Activated CD4-positive, alpha-beta T cell treated with anti-CD3 and anti-CD28 coated beads for 1 hour (primary cell): Measurements from ENCODE around the gene ZNF37A.
"Not testable (repeated sequence)": the region's sequence is repeated elsewhere in the genome, so short reads cannot be mapped to it uniquely, and the experiment has no call there.

ENCODE experiments used
- DNase-seq: peaks from one replicate; pipeline ENCODE4 v3.0.0-alpha.2; 2020

The ZNF37A gene

DNA sequence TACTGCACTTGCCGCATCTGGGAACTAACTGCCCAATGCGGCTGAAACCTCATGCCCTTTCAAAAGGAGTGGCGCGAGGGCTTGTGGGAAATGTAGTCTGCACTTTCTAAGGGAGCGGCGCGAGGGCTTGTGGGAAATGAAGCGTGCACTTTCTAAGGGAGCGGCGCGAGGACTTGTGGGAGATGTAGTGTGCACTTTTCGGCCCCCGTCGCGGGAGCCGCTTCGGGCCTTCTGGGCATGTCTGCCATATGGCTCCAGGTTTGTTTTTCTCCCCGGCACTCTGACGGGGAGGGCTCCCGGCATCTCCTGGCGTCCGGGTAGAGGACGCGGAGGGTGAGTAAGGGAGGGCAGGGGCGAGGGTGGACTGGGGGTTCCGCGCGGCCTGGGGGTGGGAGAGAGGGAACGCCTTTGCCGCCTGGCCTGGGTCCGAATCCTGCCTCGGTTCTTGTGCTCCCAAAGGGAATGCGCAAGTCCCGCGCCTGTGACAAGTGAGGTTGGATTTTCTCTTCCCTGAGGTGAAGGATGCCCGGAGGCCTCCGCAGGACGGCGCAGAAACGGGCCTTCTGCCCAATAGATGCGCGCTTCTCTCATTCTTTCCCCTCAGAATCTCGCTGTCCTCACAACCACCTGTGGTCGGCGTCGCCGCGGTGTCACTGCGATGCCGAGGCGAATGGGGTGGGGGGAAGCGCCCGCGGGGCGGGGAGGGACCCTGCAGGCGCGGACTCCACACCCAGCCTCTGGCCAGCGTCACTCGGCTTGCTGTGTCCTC lies at the start of gene ZNF37A:
Gene ZNF37A, plus strand, starts transcription at position 180 of the 769 bp plus-strand sequence. CDS start 2,281 bp downstream, outside the sequence.
- peak; percentile 84 for DNase-seq

DNA sequence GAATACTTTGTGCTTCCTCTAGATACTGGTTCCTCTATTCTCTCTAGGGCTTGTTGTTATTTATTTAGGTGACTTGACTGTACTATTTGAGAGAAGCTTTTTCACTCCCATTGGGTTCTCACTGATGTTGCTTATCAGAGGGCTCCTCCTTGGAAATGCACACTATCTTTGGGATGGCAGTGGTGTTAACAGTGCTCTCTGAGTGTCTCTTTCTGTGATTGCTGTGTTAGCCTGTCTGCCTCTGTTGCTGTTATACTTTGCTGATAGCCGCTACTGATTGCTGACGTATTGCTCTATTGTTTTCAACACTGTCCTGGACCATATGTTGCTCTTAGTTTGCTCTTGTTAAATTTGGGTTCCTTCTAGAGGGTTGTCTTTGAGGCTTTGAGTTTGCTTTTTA lies 49.0 kb upstream of the ZNF37A start:
- DNase-seq = no peak

DNA sequence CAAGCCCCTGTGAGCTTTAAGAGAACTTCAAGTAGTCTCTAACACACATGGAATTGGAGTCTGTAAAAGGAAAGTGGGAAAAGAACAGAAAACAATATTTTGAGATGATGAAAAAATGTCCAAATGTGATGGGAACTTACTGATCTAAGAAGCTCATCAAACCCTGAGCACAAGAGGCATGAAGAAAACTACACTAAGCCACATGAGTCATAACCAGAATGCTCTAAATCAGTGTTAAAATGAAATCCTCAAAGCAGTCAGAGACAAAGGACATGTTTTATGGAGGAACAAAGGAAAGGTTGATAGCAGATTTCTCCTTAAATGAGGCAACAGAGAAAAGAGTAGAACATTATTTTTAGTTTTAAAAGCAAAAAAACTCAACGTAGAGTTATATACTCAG lies 46.5 kb upstream of the ZNF37A start:
- DNase-seq = no peak

DNA sequence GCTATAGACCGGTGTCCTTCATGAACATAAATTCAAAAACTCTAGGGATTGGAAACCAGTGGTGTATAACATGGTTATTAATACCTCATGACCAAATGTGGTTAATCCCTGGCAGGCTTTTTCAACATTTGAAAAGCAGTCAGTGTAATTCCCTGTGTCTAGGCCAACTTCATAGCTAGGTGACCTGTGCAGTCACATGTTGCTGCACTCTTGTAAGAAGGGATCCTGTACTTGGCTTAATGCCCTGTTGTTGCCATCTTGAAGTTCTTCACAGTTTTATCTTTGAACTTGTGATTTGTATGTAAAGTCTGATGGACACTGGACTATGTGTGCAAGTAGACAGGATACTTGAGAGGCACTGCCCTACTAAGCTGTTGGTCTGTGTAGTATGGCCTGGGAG lies 43.9 kb upstream of the ZNF37A start:
- no peak for DNase-seq

DNA sequence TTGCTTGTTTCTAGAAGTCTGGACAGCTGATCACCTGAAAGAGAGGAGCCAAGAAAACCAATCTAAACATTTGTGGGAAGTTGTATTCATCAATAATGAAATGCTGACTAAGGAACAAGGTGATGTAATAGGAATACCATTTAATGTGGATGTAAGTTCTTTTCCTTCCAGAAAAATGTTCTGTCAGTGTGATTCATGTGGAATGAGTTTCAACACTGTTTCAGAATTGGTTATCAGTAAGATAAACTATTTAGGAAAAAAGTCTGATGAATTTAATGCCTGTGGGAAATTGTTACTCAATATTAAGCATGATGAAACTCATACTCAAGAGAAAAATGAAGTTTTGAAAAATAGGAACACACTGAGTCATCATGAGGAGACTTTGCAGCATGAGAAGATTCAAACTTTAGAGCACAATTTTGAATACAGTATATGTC lies 39.8 kb upstream of the ZNF37A start:
- no peak for DNase-seq

DNA sequence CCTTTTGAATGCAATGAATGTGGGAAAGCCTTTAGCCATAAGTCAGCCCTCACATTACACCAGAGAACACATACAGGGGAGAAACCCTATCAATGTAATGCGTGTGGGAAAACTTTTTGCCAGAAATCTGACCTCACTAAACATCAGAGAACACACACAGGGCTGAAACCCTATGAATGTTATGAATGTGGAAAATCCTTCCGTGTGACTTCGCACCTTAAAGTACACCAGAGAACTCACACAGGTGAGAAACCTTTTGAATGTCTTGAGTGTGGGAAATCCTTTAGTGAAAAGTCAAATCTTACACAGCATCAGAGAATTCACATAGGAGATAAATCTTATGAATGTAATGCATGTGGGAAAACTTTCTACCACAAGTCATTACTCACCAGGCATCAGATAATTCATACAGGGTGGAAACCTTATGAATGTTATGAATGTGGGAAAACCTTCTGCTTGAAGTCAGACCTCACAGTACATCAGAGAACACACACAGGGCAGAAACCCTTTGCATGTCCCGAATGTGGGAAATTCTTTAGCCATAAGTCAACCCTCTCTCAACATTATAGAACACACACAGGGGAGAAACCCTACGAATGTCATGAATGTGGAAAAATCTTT lies 38.8 kb upstream of the ZNF37A start:
- not testable (repeated sequence) for DNase-seq

DNA sequence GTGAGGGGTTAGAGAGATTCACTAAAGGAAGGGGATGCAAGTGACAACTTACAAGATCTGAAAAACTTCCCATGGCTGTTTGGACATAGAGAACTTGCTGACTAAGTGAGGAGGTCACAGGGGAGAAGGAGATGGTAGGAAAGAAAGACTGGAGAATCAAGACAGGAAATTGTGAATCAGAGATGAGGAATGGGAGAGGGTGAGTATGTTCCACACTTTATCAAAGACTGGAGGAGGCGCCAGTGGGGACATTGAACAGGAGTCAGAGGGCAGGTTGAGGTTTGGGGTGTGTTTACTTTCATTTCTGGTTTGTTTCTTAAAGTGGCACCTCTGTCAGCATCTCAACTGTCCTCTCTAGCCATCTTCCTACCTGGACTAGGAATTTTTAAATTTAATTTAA lies 24.5 kb upstream of the ZNF37A start:
- DNase-seq = not testable (repeated sequence)

DNA sequence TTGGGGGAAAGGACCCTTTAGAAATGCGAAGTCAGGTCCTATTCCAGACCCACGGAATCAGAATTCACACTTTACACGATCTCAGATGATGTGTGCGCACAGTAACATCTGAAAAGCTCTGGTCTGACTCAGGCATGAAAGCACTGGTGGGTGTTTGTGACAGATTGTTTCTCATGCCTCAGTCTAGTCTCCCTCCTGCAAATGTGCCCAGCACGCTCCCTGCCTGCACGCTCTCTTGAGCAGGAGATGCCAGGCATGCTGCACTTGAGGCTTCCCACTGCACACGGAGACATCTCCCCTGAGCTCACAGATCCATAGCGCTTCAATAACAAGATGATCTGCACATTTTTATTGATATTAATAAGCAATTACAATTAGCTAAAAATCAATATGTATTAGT lies 23.6 kb upstream of the ZNF37A start:
- no peak for DNase-seq

DNA sequence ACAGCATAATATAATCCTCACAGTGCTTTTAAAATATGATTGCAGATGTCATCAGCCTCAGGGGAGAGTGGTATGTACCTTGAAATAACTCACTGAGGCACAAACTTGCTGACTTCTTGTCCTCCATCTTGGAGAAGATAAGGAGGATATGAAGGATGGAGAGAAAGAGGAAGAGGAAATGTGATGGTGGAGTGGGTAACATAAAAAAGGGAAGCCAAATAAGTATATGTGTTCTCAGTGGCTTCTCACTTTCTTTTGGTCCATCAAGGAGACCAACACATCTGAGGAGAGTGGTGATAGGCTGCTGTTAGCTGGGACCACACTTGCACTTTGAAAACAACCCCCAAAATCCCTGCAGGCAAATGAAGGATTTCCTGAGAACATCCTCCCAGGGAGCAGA lies 21.6 kb upstream of the ZNF37A start:
- no peak for DNase-seq

DNA sequence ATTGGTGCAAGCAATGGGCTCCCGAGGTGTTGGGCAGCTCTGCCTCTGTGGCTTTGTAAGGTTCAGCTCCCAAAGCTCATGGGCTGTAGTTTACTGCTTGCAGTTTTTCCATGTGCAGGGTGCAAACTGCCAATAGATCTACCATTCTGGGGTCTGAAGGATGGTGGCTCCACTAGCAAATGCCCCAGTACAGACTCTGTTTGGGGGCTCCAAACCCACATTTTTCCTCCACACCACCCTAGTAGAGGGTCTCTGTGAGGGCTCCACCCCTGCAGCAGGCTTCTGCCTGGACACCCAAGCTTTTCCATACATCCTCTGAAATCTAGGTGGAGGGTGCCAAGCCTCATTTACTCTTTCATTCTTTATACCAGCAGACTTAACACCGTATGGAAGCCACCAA lies 17.4 kb upstream of the ZNF37A start:
- no peak for DNase-seq

DNA sequence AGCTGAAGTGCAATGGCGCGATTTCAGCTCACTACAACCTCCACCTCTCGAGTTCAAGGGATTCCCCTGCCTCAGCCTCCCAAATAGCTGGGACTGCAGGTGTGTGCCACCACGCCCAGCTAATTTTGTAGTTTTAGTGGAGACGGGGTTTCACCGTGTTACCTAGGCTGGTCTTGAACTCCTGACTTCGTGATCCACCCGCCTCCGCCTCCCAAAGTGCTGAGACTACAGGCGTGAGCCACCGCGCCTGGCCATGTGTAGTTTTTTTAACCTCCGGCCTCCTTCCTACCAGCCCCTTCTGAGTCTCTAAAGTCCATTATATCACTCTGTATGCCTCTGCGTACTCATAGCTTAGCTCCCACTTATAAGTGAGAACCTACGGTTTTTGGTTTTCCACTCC lies 819 bp upstream of the ZNF37A start:
- DNase-seq = not testable (repeated sequence)

DNA sequence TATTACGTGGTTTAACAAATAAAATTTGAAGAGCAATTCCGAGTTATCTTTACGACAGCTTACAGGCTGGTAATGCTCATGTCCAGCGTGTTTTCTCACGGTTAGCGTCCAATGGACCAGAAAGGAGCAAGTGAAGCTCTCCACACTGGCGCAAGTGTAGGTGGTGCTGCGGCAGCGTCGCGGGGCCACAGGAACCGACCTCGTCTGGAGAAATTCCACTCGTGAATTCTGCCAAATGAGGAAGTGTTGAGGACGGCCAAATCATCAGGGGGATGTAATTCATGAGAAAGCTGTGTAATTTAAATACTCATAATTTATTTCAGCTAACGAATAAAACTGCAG lies 350 bp upstream of the ZNF37A start:
- no peak for DNase-seq

DNA sequence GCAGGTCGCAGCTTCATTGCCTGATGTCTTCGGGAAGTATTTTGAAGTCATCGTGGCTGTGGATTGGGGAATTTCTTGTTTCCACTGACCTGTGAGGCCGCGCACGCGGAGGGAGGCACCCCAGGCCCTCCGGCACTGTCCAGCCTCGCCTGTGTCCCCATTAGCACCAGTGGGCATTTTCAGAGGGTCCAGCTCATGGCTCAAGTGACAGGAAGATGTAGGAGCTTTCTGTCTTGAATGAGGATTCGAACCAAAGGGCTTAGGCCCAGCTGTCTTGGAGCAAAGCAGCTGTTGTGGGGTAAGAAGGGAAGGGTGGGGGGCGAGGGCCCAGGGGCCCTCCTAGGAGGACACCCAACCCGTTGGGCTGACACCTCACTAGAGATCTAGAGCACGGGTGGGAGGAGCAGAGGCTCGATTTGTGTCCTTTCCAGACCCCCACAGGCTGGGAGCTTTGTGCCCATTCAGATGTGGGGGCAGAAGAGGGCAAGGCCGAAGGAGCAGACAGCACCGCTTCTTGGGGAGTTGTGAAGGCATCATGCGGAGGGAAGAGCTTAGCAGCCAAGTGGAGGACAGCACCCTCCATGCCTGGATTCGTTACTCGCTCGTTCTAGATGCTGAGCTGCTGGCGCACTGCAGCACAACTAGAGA lies 914 bp downstream of the ZNF37A start:
- no peak for DNase-seq

DNA sequence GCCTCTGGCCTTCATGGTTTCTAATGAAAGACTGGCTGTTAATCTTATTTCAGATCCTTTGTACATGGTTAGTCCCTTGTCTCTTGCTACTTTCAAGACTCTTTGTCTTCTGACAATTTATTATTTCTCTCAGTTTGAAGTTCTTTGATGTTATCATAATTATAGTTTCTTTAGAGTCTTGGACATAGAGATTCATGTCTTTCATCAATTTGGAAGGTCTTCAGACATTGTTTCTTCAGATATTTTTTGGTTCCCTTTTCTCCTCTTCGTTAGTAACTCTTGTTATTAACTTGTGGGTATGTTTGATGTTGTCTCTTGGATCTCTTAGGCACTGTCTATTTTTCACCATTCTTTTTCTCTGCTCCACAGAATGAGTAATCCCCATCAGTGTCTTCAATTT lies 8.7 kb downstream of the ZNF37A start:
- no peak for DNase-seq

DNA sequence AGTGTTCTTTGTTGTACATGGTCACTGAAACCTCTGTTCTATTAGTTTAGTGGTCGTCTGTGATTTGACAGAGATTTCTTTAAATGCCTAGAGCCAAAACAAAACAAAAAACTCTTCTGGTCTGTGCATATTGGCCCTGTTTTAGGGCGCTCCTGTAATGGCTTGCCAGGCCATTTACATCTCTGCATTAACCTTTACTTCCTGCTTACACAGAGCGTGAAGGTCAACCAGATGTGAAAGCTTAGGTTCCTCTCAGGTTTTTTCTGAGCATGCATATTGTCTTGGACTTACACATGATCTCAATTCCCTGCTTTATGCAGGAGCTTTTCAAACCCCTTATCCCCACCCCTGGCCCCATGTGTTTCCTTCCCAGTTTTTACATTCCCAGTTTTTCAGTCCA lies 9.6 kb downstream of the ZNF37A start:
- no peak for DNase-seq

DNA sequence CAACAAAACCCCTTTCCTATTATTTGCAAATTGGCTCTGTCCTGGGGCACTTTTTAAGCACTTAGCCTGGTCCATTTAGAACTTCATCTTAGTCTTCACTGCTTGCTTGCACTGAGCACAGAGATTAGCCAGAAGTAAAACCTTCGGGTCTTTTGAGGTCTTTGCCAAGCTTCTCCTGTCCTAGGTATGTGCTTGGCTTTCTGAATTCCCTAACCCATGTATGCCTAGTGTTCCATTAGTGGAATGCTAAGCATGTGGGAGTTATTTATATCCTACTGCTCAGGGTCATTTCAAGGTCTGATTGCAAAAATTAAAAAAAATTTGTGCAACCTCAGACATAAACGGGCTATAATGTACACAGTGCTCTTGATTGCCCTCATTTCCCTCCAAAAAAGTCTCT lies 18.0 kb downstream of the ZNF37A start:
- no peak for DNase-seq

DNA sequence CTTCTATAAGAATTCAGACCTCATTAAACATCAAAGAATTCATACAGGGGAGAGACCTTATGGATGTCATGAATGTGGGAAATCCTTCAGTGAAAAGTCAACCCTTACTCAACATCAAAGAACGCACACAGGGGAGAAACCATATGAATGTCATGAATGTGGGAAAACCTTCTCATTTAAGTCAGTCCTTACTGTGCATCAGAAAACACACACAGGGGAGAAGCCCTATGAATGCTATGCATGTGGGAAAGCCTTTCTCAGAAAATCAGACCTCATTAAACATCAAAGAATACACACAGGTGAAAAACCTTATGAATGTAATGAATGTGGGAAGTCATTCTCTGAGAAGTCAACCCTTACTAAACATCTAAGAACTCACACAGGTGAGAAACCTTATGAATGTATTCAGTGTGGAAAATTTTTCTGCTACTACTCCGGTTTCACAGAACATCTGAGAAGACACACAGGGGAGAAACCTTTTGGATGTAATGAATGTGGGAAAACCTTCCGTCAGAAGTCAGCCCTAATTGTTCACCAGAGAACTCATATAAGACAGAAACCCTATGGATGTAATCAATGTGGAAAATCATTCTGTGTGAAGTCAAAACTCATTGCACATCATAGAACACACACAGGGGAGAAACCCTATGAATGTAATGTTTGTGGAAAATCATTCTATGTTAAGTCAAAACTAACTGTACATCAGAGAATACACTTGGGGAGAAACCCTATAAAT lies 24.1 kb downstream of the ZNF37A start:
- no peak for DNase-seq

DNA sequence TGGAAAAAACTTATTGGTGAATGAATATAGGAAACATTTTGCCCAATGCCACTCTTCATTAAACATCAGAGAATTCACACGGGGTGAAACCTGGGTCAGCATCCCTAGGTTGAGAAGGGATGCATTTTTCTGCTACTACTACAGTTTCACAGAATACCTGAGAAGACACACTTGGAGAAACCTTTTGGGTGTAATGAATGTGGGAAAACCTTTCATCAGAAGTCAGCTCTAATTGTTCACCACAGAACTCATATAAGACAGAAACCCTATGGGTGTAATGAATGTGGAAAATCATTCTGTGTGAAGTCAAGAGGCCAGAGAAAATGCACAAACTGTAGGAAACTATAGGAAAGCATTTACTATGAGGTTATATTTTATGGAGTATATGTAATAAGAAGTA lies 24.9 kb downstream of the ZNF37A start:
- no peak for DNase-seq

DNA sequence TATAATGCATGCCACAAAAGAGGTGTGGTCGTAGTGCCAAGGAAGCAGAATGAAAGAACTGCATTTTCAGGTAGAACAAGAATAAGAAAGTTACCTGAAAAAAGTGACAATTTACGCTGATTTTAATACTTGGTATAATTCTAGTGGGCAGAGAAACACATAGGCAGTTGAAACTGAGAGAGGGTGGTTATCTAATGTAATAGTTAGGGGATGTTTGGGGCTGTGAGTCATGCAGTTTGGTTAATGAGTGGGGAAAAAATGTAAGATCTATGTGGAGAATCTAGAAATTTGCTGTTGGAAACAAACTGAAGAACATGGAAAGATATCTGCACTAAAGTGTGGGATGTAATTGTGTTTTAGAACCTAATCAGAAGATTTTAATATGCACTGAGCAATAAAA lies 33.7 kb downstream of the ZNF37A start:
- DNase-seq = no peak

DNA sequence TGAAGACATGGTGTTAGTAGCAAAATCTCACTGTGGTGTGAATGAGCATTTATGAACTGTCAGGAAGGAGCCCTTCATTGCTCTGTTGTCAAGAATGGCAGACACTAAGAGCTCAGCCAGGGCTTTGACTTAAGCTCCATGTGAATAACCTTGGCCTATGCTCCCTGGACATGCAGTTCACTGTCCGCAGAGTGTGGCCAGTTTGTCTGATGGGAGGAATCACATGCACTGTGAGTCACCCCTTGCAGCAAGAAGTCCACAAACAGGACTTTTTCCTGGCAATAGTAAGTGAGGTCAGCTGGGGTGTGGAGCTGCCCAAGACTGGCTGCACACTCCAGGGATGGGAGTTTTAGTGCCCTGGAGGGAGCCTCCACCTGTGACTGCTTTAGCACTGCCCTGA lies 49.5 kb downstream of the ZNF37A start:
- no peak for DNase-seq

DNA sequence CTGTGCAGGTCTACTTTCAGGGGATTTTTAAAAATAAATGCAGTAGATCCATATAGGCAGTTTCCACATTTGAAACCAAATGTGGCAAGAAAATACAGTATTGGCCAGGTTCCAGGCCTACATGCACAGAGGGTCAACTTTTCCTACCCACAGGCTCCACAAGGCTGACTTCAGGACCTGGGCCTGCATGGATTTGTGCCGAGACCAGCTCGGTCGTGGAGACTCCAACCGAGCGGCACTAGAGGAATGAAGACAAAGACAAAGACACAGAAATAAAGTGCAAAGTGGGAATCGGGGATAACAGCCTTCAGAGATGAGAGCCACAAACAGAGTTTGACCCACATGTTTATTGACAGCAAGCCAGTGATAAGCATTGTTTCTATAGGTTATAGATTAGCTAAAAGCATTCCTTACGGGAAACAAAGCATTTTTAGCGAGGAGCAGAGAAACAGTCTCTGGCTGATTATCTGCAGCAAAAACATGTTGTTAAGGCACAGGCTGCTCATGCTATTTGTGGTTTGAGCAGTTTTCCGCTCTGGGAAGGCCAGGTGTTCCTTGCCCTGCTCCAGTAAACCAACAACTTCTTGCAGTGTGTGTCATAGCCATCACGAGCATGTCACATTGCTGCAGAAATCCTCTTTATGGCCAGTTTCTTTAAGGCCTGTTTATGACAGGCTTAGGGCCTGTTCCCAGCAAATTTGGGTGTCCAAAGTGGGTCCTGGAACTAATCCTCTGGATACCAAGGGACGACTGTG lies 52.6 kb downstream of the ZNF37A start:
- no peak for DNase-seq

DNA sequence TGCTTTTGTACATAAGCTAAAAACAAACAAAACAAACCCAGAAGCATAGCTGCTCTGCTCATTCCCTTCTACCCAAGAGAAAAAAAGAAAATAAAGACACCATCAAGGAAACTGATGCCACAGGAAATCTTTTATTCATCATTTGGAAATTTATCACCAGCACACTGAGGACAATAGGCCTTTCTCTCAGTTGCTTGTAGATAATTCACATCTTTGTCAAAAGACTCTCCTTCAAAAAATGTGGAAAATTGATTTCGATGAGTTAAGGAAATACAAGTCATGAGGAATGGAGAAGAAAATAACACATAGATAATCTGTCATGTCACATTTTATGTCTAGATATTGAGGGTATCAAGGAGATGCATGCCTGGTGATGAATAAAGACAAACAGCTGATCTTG lies 53.5 kb downstream of the ZNF37A start:
- DNase-seq = no peak
